Bronchial epithelial cell (primary cell): ENCODE data around the gene ATP5F1D. TPM values are rescaled to one million over a fixed set of nuclear protein-coding genes. Genes with fewer than 3 reads are reported as not detected.

Experiments
- DNase-seq: peaks from one replicate; pipeline ENCODE4 v3.0.0-alpha.2; 2010; ENCODE audit warnings: low read depth
- FAIRE-seq: peaks from 2 replicates; lab custom pipeline; 2011; peaks lifted over from hg19 to GRCh38; lab: Jason Lieb, UNC
- H3K27me3 ChIP-seq: 2 replicates; pipeline ENCODE4 v1.5.1; 2011; ENCODE audit warnings: low read length; ENCODE audit not compliant: control insufficient read depth, insufficient read depth
- H3K36me3 ChIP-seq: 2 replicates; pipeline ENCODE4 v1.5.1; 2011; ENCODE audit warnings: low read length; ENCODE audit not compliant: control insufficient read depth, insufficient read depth
- H3K4me3 ChIP-seq: 2 replicates; pipeline ENCODE4 v1.5.1; 2011; ENCODE audit warnings: mild to moderate bottlenecking, low read depth, low read length, control low read depth
- CTCF ChIP-seq: IDR thresholded peaks from 2 replicates; pipeline ENCODE4 v1.5.1; 2011; ENCODE audit warnings: mild to moderate bottlenecking, moderate library complexity, low read length, control low read depth, inconsistent platforms; ENCODE audit not compliant: insufficient read depth, severe bottlenecking
- total RNA-seq: library from RNA; depleted of rRNA; stranded (reverse); fragments of >200 nt; gene quantifications from 2 replicates; pipeline ENCODE4 v1.2.1, GENCODE V29; 2014

The ATP5F1D gene
- total RNA-seq, 1 donor from 2014 or later: 8.7 TPM

GRCh38 chr19:1259206-1259875 lies 17.8 kb downstream of the ATP5F1D start:
- H3K36me3 ChIP-seq: peaks cover 25% of the 10 kb centered on the region
- H3K4me3 ChIP-seq: no peak overlapping the region
- H3K27me3 ChIP-seq: no peaks in the 10 kb centered on the region
- FAIRE-seq (no peak), DNase-seq (peak; percentile 57)
- no peak for TF ChIP-seq CTCF

- Histone ChIP-seq H3K27me3 (no peaks in the 10 kb centered on the region), H3K4me3 (no peak overlapping the region), H3K36me3 (peaks cover 17% of the 10 kb centered on the region)
- TF ChIP-seq CTCF: no peak
- DNase-seq (peak; percentile 68), FAIRE-seq (no peak)
Measured at GRCh38 chr19:1259876-1260748, 18.6 kb downstream of the ATP5F1D start.

- DNase-seq (peak; percentile 86), FAIRE-seq (no peak)
- H3K27me3 ChIP-seq: no peaks in the 10 kb centered on the region
- peaks cover 9% of the 10 kb centered on the region for H3K36me3 ChIP-seq
- TF ChIP-seq CTCF: no peak
- peak overlapping the region; percentile 75 for H3K4me3 ChIP-seq
Measured at GRCh38 chr19:1260749-1261537, 19.4 kb downstream of the ATP5F1D start.

- H3K27me3 ChIP-seq: no peaks in the 10 kb centered on the region
- peak; percentile 13 for TF ChIP-seq CTCF
- DNase-seq (no peak), FAIRE-seq (no peak)
- H3K36me3 ChIP-seq: peaks cover 7% of the 10 kb centered on the region
- H3K4me3 ChIP-seq: peak overlapping the region; percentile 75
Measured at GRCh38 chr19:1261538-1261797, 19.9 kb downstream of the ATP5F1D start.

- no peak for TF ChIP-seq CTCF
- no peaks in the 10 kb centered on the region for H3K27me3 ChIP-seq
- FAIRE-seq (no peak), DNase-seq (no peak)
- H3K4me3 ChIP-seq: peak overlapping the region; percentile 75
- H3K36me3 ChIP-seq: peaks cover 2% of the 10 kb centered on the region
Measured at GRCh38 chr19:1261798-1262622, 20.5 kb downstream of the ATP5F1D start.
